Kidney (tissue), 14 donors: ENCODE data around the gene AP2A1. TPM values are rescaled to one million over a fixed set of nuclear protein-coding genes. Genes with fewer than 3 reads are reported as not detected.

ENCODE experiments used
- DNase-seq, 5 donors: peaks; one replicate each; pipeline ENCODE4 v3.0.0-alpha.2; 2013 to 2020
- FAIRE-seq: peaks from 2 replicates; lab custom pipeline; 2012; peaks lifted over from hg19 to GRCh38; lab: Jason Lieb, UNC
- H3K27ac ChIP-seq, 2 donors: one replicate each; pipeline ENCODE4 v1.7.0; 2013; ENCODE audit warnings: low read depth in 2 of 2, low read length in 2 of 2, inconsistent platforms in 1 of 2
- H3K27me3 ChIP-seq: one replicate; pipeline ENCODE4 v1.7.1; 2013; ENCODE audit warnings: low read length, inconsistent platforms; ENCODE audit not compliant: control insufficient read depth, insufficient read depth
- H3K36me3 ChIP-seq, 3 donors: one replicate each; pipeline versions ENCODE4 v1.7.0 to v1.7.1; 2013; ENCODE audit warnings: low read length in 3 of 3, control low read depth in 1 of 3, inconsistent platforms in 1 of 3; ENCODE audit not compliant: insufficient read depth in 3 of 3, control insufficient read depth in 2 of 3
- H3K4me1 ChIP-seq, 3 donors: one replicate each; pipeline versions ENCODE4 v1.7.0 to v1.7.1; 2013; ENCODE audit warnings: low read length in 3 of 3, inconsistent platforms in 1 of 3, low read depth in 1 of 3; ENCODE audit not compliant: control insufficient read depth in 2 of 3, insufficient read depth in 2 of 3
- H3K4me3 ChIP-seq, 3 donors: one replicate each; pipeline versions ENCODE4 v1.7.0 to v1.8.1; 2013; ENCODE audit warnings: low read length in 3 of 3, control low read depth in 1 of 3, inconsistent platforms in 1 of 3
- H3K9ac ChIP-seq, 3 donors: one replicate each; pipeline versions ENCODE4 v1.7.0 to v1.7.1; 2013; ENCODE audit warnings: low read length in 3 of 3, control low read depth in 1 of 3, inconsistent platforms in 1 of 3
- H3K9me3 ChIP-seq, 3 donors: one replicate each; pipeline versions ENCODE4 v1.7.0 to v1.7.1; 2013; ENCODE audit warnings: low read length in 3 of 3, control low read depth in 1 of 3, inconsistent platforms in 1 of 3; ENCODE audit not compliant: control insufficient read depth in 2 of 3, insufficient read depth in 1 of 3
- intact Hi-C: fragments of 100-400 bp; cut with DNase I; formaldehyde crosslinking; loops from one replicate; pipeline ENCODE4 v1.11.1; 2022
- polyA plus RNA-seq: library from polyadenylated mRNA; stranded (reverse); fragments of 350-450 nt; fragmentation: Illumina TruSeq; extraction: RNeasy Lipid Tissue Mini Kit (QIAGEN cat#74804); gene quantifications from one replicate; pipeline ENCODE4 v1.2.3, GENCODE V29; 2014; ENCODE audit warnings: low read depth, low replicate concordance; ENCODE audit not compliant: insufficient read depth
- total RNA-seq: library from RNA; stranded (reverse); fragmentation: NEBNext Ultra II Directional; extraction: Animal tissue kit (Norgen Biotek cat#: 25700); gene quantifications from one replicate; pipeline ENCODE4 v1.2.1, GENCODE V29; 2021
- TF ChIP-seq, protein P1 (sequence below): IDR thresholded peaks from 3 replicates; pipeline ENCODE4 v1.5.1; 2012; ENCODE audit warnings: mild to moderate bottlenecking, moderate library complexity, borderline replicate concordance; ENCODE audit not compliant: insufficient read depth; ENCODE audit errors: extremely low read depth
- donor health status: control.
- donor health status: control.
- donor health status: control.
- donor health status: control.
- donor health status: control.
- donor health status: DM: yes; HTN: yes; CAD: no.
- donor health status: Normal renal cell carcinoma (clear cell type).

Gene AP2A1
- total and polyA plus RNA-seq, 2 donors from 2014 or later = 32.0 to 70.0 TPM

DNA sequence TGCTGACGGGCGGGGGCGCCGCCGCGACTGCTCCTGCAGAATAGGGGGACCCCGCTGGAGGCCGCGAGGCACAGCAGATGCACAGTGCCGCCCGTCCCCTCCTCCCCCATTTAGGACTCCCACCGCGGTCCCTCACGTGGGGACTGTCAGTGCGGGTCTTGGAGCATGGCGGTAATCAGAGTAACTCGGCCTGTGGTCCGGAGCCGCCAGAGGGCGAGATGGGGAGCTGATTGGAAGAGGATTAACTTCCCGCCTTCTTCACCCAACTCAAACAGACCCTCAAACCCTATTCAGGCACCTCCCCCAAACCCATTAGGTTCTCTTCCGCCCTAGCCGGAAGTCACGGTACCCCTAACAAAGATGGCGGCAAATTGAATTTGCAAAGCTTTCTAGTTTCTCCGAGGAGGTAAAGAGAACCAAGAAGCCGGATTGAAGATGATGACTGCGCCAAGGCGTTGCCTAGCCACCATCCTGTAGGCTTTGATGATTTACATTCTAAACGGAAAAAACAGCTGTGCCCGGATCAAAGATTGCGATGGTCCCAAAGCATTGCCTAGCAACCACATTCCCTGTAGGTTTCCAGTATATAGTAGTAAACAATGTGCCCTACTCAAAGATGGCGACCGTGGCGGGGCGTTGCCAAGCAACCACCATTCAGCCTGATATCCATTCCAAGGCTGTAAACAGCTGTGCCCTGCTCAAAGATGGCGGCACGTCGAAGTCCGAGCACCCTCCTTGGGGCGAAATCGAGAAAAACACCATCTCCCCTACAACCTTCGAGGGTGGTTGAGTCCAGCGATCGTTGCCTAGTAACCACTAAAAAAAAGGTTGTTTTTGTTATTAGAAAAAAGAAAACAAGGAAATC, 46.4 kb downstream of the AP2A1 start, which contains the start of gene FUZ:
Gene FUZ (minus strand): TSS at position 296 of the 865 bp plus-strand sequence. CDS start 186 bp downstream, at position 110.
- Histone ChIP-seq H3K4me3 (peak within 1 kb of the TSS; percentile 84 to 100 (median 97)), H3K27me3 (no peaks in the 10 kb centered on the region), H3K36me3 (no peaks in the 10 kb centered on the region), H3K9ac (peak within 1 kb of the TSS; percentile 66 to 99 (median 86)), H3K27ac (peak within 1 kb of the TSS; percentile 89 to 94), H3K4me1 (peaks cover 7 to 15% (median 8%) of the 10 kb centered on the region in 3 donors), H3K9me3 (no peaks in the 10 kb centered on the region)
- TF ChIP-seq, protein P1, sequence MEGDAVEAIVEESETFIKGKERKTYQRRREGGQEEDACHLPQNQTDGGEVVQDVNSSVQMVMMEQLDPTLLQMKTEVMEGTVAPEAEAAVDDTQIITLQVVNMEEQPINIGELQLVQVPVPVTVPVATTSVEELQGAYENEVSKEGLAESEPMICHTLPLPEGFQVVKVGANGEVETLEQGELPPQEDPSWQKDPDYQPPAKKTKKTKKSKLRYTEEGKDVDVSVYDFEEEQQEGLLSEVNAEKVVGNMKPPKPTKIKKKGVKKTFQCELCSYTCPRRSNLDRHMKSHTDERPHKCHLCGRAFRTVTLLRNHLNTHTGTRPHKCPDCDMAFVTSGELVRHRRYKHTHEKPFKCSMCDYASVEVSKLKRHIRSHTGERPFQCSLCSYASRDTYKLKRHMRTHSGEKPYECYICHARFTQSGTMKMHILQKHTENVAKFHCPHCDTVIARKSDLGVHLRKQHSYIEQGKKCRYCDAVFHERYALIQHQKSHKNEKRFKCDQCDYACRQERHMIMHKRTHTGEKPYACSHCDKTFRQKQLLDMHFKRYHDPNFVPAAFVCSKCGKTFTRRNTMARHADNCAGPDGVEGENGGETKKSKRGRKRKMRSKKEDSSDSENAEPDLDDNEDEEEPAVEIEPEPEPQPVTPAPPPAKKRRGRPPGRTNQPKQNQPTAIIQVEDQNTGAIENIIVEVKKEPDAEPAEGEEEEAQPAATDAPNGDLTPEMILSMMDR = peak; percentile 23
- FAIRE-seq (peak; percentile 97), DNase-seq (peak; percentile 99)
- intact Hi-C loops = no loop called here

DNA sequence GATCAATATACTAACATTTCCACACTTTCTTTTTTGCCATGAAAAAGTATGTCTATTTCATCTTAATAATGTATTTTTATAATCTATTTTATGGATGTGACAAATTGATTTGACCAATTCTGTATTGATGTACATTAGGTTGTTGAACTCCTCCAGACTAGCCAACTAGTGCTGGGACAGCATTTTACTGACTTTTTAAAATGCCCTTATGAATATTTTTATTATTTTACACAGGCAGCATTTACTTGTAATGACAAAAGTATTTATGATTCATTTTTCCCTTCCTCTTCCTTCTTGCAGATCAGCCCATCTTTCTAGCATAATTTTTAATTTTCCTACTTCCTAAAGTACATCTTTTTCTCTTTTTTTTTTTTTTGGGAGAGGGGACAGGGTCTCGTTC, 47.2 kb downstream of the AP2A1 start:
- no peaks in the 10 kb centered on the region for H3K9me3 ChIP-seq
- no peak for FAIRE-seq
- peak overlapping the region in 1 of 2 donors; percentile 14 for H3K27ac ChIP-seq
- H3K4me3 ChIP-seq = peak overlapping the region; percentile 84 to 100 (median 97)
- no peaks in the 10 kb centered on the region for H3K27me3 ChIP-seq
- no peak for DNase-seq
- H3K4me1 ChIP-seq = peaks cover 7 to 19% (median 8%) of the 10 kb centered on the region in 3 donors
- H3K9ac ChIP-seq = peak overlapping the region in 1 of 3 donors; percentile 99
- H3K36me3 ChIP-seq = no peaks in the 10 kb centered on the region
- intact Hi-C loops = no loop called here
- TF ChIP-seq, protein P1 = no peak

DNA sequence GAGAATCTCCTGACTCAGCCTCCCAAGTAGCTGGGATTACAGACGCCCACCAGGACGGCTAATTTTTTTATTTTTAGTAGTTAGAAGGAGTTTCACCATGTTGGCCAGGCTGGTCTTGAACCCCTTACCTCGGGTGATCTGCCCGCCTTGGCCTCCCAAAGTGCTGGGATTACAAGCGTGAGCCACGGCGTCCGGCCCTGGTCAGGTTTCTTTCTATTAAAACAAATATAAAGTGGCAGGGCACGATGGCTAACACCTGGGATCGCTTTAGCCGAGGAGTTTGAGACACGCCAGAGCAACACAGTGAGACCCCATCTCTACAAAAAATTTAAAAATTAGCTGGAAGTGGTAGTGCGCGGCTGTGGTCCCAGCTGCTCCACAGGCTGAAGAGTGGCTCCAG, 49.8 kb downstream of the AP2A1 start:
- Histone ChIP-seq H3K9me3 (no peaks in the 10 kb centered on the region), H3K4me3 (no peak overlapping the region), H3K27ac (peak overlapping the region; percentile 99), H3K36me3 (no peaks in the 10 kb centered on the region), H3K4me1 (peaks cover 0 to 13% (median 3%) of the 10 kb centered on the region in 3 donors), H3K9ac (no peak overlapping the region), H3K27me3 (no peaks in the 10 kb centered on the region)
- TF ChIP-seq, protein P1 = no peak
- intact Hi-C loops = no loop called here
- DNase-seq (peak in 3 of 5 donors; percentile 29 to 64 (median 49)), FAIRE-seq (no peak)
